Body of pancreas (tissue), 4 donors: ENCODE results near the gene CYBB.

ENCODE experiments used
- CTCF ChIP-seq, 7 experiments: fragments of 450-650 bp in 4 of 7; fragments of 200-600 bp in 3 of 7; sonication (generic) in 3 of 7; IDR thresholded peaks; one replicate each; pipeline ENCODE4 v1.5.1; 2016 to 2019; ENCODE audit warnings: antibody characterized with exemption in 7 of 7
- POLR2A ChIP-seq, 3 donors: fragments of 450-650 bp; IDR thresholded peaks; one replicate each; pipeline ENCODE4 v1.6.1; 2016; ENCODE audit warnings: antibody characterized with exemption in 3 of 3, mild to moderate bottlenecking in 2 of 3

- TF ChIP-seq CTCF (IDR thresholded peaks at IDR 0.05) = no peak
- no peak for TF ChIP-seq POLR2A (IDR thresholded peaks at IDR 0.05)
Observed at GRCh38 chrX:37847733-37848197, 67.9 kb downstream of the CYBB start.
